Naive thymus-derived CD4-positive, alpha-beta T cell (primary cell): ENCODE results near the gene LSR. TPM values are rescaled to one million over a fixed set of nuclear protein-coding genes. Genes with fewer than 3 reads are reported as not detected.

Experiments used
- ATAC-seq: fragments of 150-1000 bp; cut with Tn5 transposase; 2 replicates; pipeline ENCODE4 v1.10.0; 2021; ENCODE audit warnings: mild to moderate bottlenecking, moderate library complexity
- CTCF ChIA-PET: fragments of 350-600 bp; sonication (Branson Sonifier 250); formaldehyde crosslinking; loops from one replicate; lab custom pipeline; 2021; ENCODE audit warnings: antibody characterized with exemption; lab: Charles Lee
- POLR2A ChIA-PET: fragments of 350-600 bp; sonication (Branson Sonifier 250); formaldehyde crosslinking; loops from one replicate; lab custom pipeline; 2021; ENCODE audit warnings: antibody characterized with exemption, inconsistent platforms; lab: Charles Lee
- DNase-seq, 9 donors: peaks; one replicate each; pipeline versions ENCODE4 v3.0.0 to v3.0.0-alpha.2; 2020 to 2022; ENCODE audit warnings: mixed read lengths in 1 of 9
- H3K27ac ChIP-seq: one replicate; pipeline ENCODE4 v1.7.0; 2013; ENCODE audit warnings: mild to moderate bottlenecking, low read depth, low read length, moderate library complexity
- H3K27me3 ChIP-seq, 2 donors: one replicate each; pipeline ENCODE4 v1.7.0; 2013; ENCODE audit warnings: low read length in 2 of 2, mild to moderate bottlenecking in 2 of 2, moderate library complexity in 2 of 2; ENCODE audit not compliant: control insufficient read depth in 2 of 2, insufficient read depth in 2 of 2
- H3K36me3 ChIP-seq, 3 experiments: 1 replicate in 2 of 3; 2 replicates in 1 of 3; pipeline ENCODE4 v1.7.0; 2013; ENCODE audit warnings: low read length in 3 of 3, mild to moderate bottlenecking in 3 of 3, moderate library complexity in 1 of 3; ENCODE audit not compliant: insufficient read depth in 3 of 3, control insufficient read depth in 2 of 3
- H3K4me1 ChIP-seq, 2 donors: one replicate each; pipeline ENCODE4 v1.7.0; 2013; ENCODE audit warnings: low read length in 2 of 2, mild to moderate bottlenecking in 2 of 2, moderate library complexity in 1 of 2; ENCODE audit not compliant: control insufficient read depth in 2 of 2, insufficient read depth in 2 of 2
- H3K4me3 ChIP-seq: 2 replicates; pipeline ENCODE4 v1.7.0; 2013; ENCODE audit warnings: mild to moderate bottlenecking, low read length
- H3K9me3 ChIP-seq, 3 experiments: 1 replicate in 2 of 3; 2 replicates in 1 of 3; pipeline ENCODE4 v1.7.0; 2013; ENCODE audit warnings: low read length in 3 of 3; ENCODE audit not compliant: control insufficient read depth in 2 of 3
- H3K27ac Mint-ChIP-seq, 9 donors: one replicate each; pipeline ENCODE4 v1.8.0; 2020 to 2022; ENCODE audit warnings: mixed read lengths in 9 of 9, mild to moderate bottlenecking in 8 of 9, moderate library complexity in 5 of 9, inconsistent platforms in 2 of 9
- H3K27me3 Mint-ChIP-seq, 5 donors: one replicate each; pipeline ENCODE4 v1.8.0; 2021 to 2022; ENCODE audit warnings: mixed read lengths in 5 of 5, mild to moderate bottlenecking in 1 of 5
- H3K36me3 Mint-ChIP-seq, 5 donors: one replicate each; pipeline ENCODE4 v1.8.0; 2020 to 2022; ENCODE audit warnings: mixed read lengths in 5 of 5, mild to moderate bottlenecking in 3 of 5, inconsistent platforms in 1 of 5
- H3K4me1 Mint-ChIP-seq, 7 donors: one replicate each; pipeline ENCODE4 v1.8.0; 2020 to 2022; ENCODE audit warnings: mixed read lengths in 7 of 7, mild to moderate bottlenecking in 3 of 7, inconsistent platforms in 1 of 7
- H3K4me3 Mint-ChIP-seq, 10 donors: one replicate each; pipeline ENCODE4 v1.8.0; 2020 to 2022; ENCODE audit warnings: mild to moderate bottlenecking in 10 of 10, mixed read lengths in 10 of 10, moderate library complexity in 6 of 10, inconsistent platforms in 2 of 10
- H3K9me3 Mint-ChIP-seq, 11 donors: one replicate each; pipeline ENCODE4 v1.8.0; 2020 to 2022; ENCODE audit warnings: mixed read lengths in 11 of 11, mild to moderate bottlenecking in 4 of 11, inconsistent platforms in 1 of 11, moderate library complexity in 1 of 11
- intact Hi-C, 2 donors: fragments of 100-400 bp; cut with micrococcal nuclease; formaldehyde crosslinking; loops; one replicate each; pipeline ENCODE4 v1.15.1; 2023
- polyA plus RNA-seq, 2 donors: library from polyadenylated mRNA; unstranded; fragments of 300-500 nt; fragmentation: Illumina TruSeq; gene quantifications; one replicate each; pipeline ENCODE4 v1.2.3, GENCODE V29; 2021
- total RNA-seq, 6 experiments: library from RNA in 5 of 6; stranded (reverse) in 5 of 6; gene quantifications; 1 replicate in 5 of 6; 2 replicates in 1 of 6; pipeline ENCODE4 v1.2.3 and lab custom pipeline; 2021 to 2026

Gene LSR
- total and polyA plus RNA-seq, 7 experiments from 2014 or later, result 4.6 to 59.3 (median 25.1) TPM

GRCh38 chr19:35273686-35274259, 25.0 kb downstream of the LSR start:
- H3K9me3 Mint-ChIP-seq, result no peaks in the 10 kb centered on the region
- peaks cover 9 to 83% (median 12%) of the 10 kb centered on the region in 3 experiments for H3K36me3 ChIP-seq
- H3K27ac ChIP-seq, result no peak overlapping the region
- DNase-seq (no peak), ATAC-seq (no peak)
- ChIA-PET CTCF (no interaction called here), POLR2A (interaction anchor here (0.6 to 1.5 kb wide), 2 partner anchors 12 to 226 kb away, joined by 3 to 5 read pairs; no protein-coding TSS in a partner anchor)
- intact Hi-C loops, result no loop called here
- H3K4me3 ChIP-seq, result no peak overlapping the region
- H3K4me1 Mint-ChIP-seq, result peaks cover 19 to 35% (median 26%) of the 10 kb centered on the region in 7 donors
- H3K4me3 Mint-ChIP-seq, result no peak overlapping the region
- H3K27me3 Mint-ChIP-seq, result no peaks in the 10 kb centered on the region
- H3K27ac Mint-ChIP-seq, result peak overlapping the region in 7 of 9 donors; percentile 21 to 73 (median 52)
- H3K4me1 ChIP-seq, result peaks cover 6% of the 10 kb centered on the region in 2 donors
- H3K36me3 Mint-ChIP-seq, result peaks cover 4 to 33% (median 20%) of the 10 kb centered on the region in 5 donors
- no peaks in the 10 kb centered on the region for H3K9me3 ChIP-seq
- H3K27me3 ChIP-seq, result no peaks in the 10 kb centered on the region

DNA sequence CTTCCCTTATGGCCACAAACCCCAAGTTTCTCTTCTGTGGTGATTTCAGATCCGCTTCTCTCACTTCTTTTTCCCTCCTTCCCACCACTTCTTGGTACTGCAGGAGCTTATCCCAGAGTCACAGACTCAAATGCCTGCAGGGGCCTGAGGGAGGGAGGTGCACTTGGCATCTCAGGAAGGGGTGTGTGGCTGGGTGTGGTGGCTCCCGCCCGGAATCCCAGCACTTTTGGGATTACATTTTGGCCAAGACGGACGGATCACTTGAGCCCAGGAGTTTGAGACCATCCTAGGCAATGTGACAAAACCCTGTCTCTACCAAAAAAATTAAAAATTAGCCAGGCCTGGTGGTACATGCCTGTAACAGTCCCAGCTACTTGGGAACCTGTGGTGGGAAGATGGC, 25.5 kb downstream of the LSR start:
- DNase-seq (no peak), ATAC-seq (no peak)
- peaks cover 4 to 33% (median 20%) of the 10 kb centered on the region in 5 donors for H3K36me3 Mint-ChIP-seq
- H3K4me1 Mint-ChIP-seq, result peaks cover 19 to 35% (median 26%) of the 10 kb centered on the region in 7 donors
- Histone ChIP-seq H3K36me3 (peaks cover 9 to 89% (median 12%) of the 10 kb centered on the region in 3 experiments), H3K27ac (no peak overlapping the region), H3K27me3 (no peaks in the 10 kb centered on the region), H3K4me3 (no peak overlapping the region), H3K9me3 (no peaks in the 10 kb centered on the region), H3K4me1 (peaks cover 6% of the 10 kb centered on the region in 2 donors)
- H3K27ac Mint-ChIP-seq, result peak overlapping the region in 4 of 9 donors; percentile 27 to 73 (median 58)
- CTCF ChIA-PET, result no interaction called here
- no peaks in the 10 kb centered on the region for H3K27me3 Mint-ChIP-seq
- intact Hi-C loops, result no loop called here
- no peaks in the 10 kb centered on the region for H3K9me3 Mint-ChIP-seq
- POLR2A ChIA-PET, result interaction anchor here (0.6 to 1.5 kb wide), 3 partner anchors 11 to 226 kb away, joined by 3 to 5 read pairs (median 3); no protein-coding TSS in a partner anchor
- no peak overlapping the region for H3K4me3 Mint-ChIP-seq

GRCh38 chr19:35276706-35277281, 28.0 kb downstream of the LSR start:
- peaks cover 0 to 74% (median 3%) of the 10 kb centered on the region in 3 experiments for H3K36me3 ChIP-seq
- no peak overlapping the region for H3K4me3 ChIP-seq
- no peaks in the 10 kb centered on the region for H3K4me1 ChIP-seq
- H3K27me3 Mint-ChIP-seq, result peaks cover 0 to 4% (median 0%) of the 10 kb centered on the region in 5 donors
- POLR2A ChIA-PET, result interaction anchor here (0.6 kb wide), 1 partner anchor 751 kb away, joined by 4 read pairs; no protein-coding TSS in a partner anchor
- no peak overlapping the region for H3K4me3 Mint-ChIP-seq
- DNase-seq (no peak), ATAC-seq (no peak)
- H3K27ac ChIP-seq, result no peak overlapping the region
- peaks cover 10 to 27% (median 18%) of the 10 kb centered on the region in 7 donors for H3K4me1 Mint-ChIP-seq
- H3K27me3 ChIP-seq, result no peaks in the 10 kb centered on the region
- intact Hi-C loops, result no loop called here
- H3K36me3 Mint-ChIP-seq, result peaks cover 4 to 22% (median 13%) of the 10 kb centered on the region in 5 donors
- CTCF ChIA-PET, result interaction anchor here (0.7 kb wide), 1 partner anchor 25 kb away, joined by 4 read pairs; no protein-coding TSS in a partner anchor
- H3K27ac Mint-ChIP-seq, result peak overlapping the region in 3 of 9 donors; percentile 28 to 52 (median 50)
- H3K9me3 Mint-ChIP-seq, result no peaks in the 10 kb centered on the region
- H3K9me3 ChIP-seq, result no peaks in the 10 kb centered on the region

DNA sequence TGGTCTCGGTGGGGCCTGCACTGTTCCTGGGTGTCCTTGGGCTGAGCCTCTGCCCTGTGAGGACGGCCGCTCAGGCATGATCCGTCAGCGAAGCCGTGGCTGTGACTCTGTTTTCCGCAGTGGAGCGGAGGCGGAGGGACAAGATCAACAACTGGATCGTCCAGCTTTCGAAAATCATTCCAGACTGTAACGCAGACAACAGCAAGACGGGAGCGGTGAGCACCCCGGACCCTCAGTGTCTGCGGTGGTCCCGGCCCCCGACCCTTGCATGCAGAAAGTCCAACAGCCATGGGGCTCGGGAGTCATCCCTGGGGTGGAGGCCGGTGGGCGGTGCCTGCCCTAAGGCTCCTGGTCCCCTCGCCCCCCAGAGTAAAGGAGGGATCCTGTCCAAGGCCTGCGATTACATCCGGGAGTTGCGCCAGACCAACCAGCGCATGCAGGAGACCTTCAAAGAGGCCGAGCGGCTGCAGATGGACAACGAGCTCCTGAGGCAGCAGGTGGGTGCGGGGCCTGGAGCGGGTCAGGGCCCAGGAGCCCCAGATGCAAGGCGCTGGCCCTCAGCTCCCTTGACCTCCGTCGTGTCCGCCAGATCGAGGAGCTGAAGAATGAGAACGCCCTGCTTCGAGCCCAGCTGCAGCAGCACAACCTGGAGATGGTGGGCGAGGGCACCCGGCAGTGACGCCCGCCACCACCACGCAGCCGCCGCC, 29.9 kb downstream of the LSR start:
- intact Hi-C loops, result no loop called here
- H3K36me3 ChIP-seq, result peaks cover 0 to 54% (median 2%) of the 10 kb centered on the region in 3 experiments

GRCh38 chr19:35279374-35279773, 30.6 kb downstream of the LSR start:
- H3K4me3 ChIP-seq, result no peak overlapping the region
- POLR2A ChIA-PET, result interaction anchor here (0.8 to 1.0 kb wide), 2 partner anchors 15 to 61 kb away, joined by 3 read pairs; no protein-coding TSS in a partner anchor
- peaks cover 5 to 14% (median 11%) of the 10 kb centered on the region in 5 donors for H3K27me3 Mint-ChIP-seq
- CTCF ChIA-PET, result no interaction called here
- no peaks in the 10 kb centered on the region for H3K4me1 ChIP-seq
- H3K27me3 ChIP-seq, result no peaks in the 10 kb centered on the region
- H3K36me3 Mint-ChIP-seq, result peaks cover 0 to 8% (median 2%) of the 10 kb centered on the region in 5 donors
- DNase-seq (no peak), ATAC-seq (no peak)
- H3K4me3 Mint-ChIP-seq, result no peak overlapping the region
- no peak overlapping the region for H3K27ac Mint-ChIP-seq
- H3K36me3 ChIP-seq, result peaks cover 0 to 48% (median 2%) of the 10 kb centered on the region in 3 experiments
- intact Hi-C loops, result no loop called here
- H3K27ac ChIP-seq, result no peak overlapping the region
- peaks cover 0 to 15% (median 6%) of the 10 kb centered on the region in 7 donors for H3K4me1 Mint-ChIP-seq
- no peaks in the 10 kb centered on the region for H3K9me3 ChIP-seq
- no peaks in the 10 kb centered on the region for H3K9me3 Mint-ChIP-seq

More for the DNA sequence above, 29.9 kb downstream of the LSR start:
- H3K9me3 Mint-ChIP-seq, result no peaks in the 10 kb centered on the region
- H3K27me3 Mint-ChIP-seq, result peaks cover 5 to 12% (median 9%) of the 10 kb centered on the region in 5 donors
- DNase-seq (no peak), ATAC-seq (no peak)
- H3K4me1 ChIP-seq, result no peaks in the 10 kb centered on the region
- H3K27me3 ChIP-seq, result no peaks in the 10 kb centered on the region
- CTCF ChIA-PET, result no interaction called here
- H3K4me3 ChIP-seq, result no peak overlapping the region
- H3K27ac ChIP-seq, result no peak overlapping the region
- no peak overlapping the region for H3K4me3 Mint-ChIP-seq
- POLR2A ChIA-PET, result interaction anchor here (0.8 kb wide), 1 partner anchor 8 kb away, joined by 3 read pairs; no protein-coding TSS in a partner anchor
- H3K9me3 ChIP-seq, result no peaks in the 10 kb centered on the region
- H3K36me3 Mint-ChIP-seq, result peaks cover 4 to 15% (median 5%) of the 10 kb centered on the region in 5 donors
- no peak overlapping the region for H3K27ac Mint-ChIP-seq
- peaks cover 0 to 18% (median 7%) of the 10 kb centered on the region in 7 donors for H3K4me1 Mint-ChIP-seq
